Measurements from ENCODE around the gene BLZF1.
"Not testable (repeated sequence)": the region's sequence is repeated elsewhere in the genome, so short reads cannot be mapped to it uniquely, and the experiment has no call there.

BLZF1 gene
- 29.1 reads per million, percentile 55 among the genes with 10 or more reads in this experiment for total RNA-seq

- DNase-seq, result peak; percentile 98
Observed at GRCh38 chr1:169367686-169368405, at the start of gene BLZF1, which contains the start of gene NME7. BLZF1 (plus strand) TSS chr1:169368195; CDS start chr1:169369523, 1,328 bp downstream. NME7 (minus strand) TSS chr1:169367797; CDS start chr1:169367710, 87 bp downstream.

- DNase-seq, result no peak
Observed at GRCh38 chr1:169318536-169319244, 49.3 kb upstream of the BLZF1 start.

- no peak for DNase-seq
Observed at GRCh38 chr1:169321539-169321938, 46.5 kb upstream of the BLZF1 start.

GRCh38 chr1:169322138-169322537, 45.9 kb upstream of the BLZF1 start:
- no peak for DNase-seq

- DNase-seq, result no peak
Observed at GRCh38 chr1:169325117-169325516, 42.9 kb upstream of the BLZF1 start.

- DNase-seq, result no peak
Observed at GRCh38 chr1:169326261-169326955, 41.6 kb upstream of the BLZF1 start.

- DNase-seq, result no peak
Observed at GRCh38 chr1:169326956-169327268, 41.1 kb upstream of the BLZF1 start.

- no peak for DNase-seq
Observed at GRCh38 chr1:169327875-169328274, 40.1 kb upstream of the BLZF1 start.

GRCh38 chr1:169329383-169329782, 38.6 kb upstream of the BLZF1 start:
- no peak for DNase-seq

GRCh38 chr1:169330927-169331326, 37.1 kb upstream of the BLZF1 start:
- DNase-seq, result no peak

- DNase-seq, result not testable (repeated sequence)
Observed at GRCh38 chr1:169334727-169335126, 33.3 kb upstream of the BLZF1 start.

- not testable (repeated sequence) for DNase-seq
Observed at GRCh38 chr1:169336947-169337715, 30.9 kb upstream of the BLZF1 start.

- DNase-seq, result no peak
Observed at GRCh38 chr1:169338617-169339016, 29.4 kb upstream of the BLZF1 start.

GRCh38 chr1:169339773-169340172, 28.2 kb upstream of the BLZF1 start:
- DNase-seq, result no peak

GRCh38 chr1:169340882-169341281, 27.1 kb upstream of the BLZF1 start:
- no peak for DNase-seq

- DNase-seq, result not testable (repeated sequence)
Observed at GRCh38 chr1:169342096-169342495, 25.9 kb upstream of the BLZF1 start.

- no peak for DNase-seq
Observed at GRCh38 chr1:169345511-169345910, 22.5 kb upstream of the BLZF1 start.

GRCh38 chr1:169346036-169346589, 21.9 kb upstream of the BLZF1 start:
- DNase-seq, result no peak

- no peak for DNase-seq
Observed at GRCh38 chr1:169347688-169348382, 20.2 kb upstream of the BLZF1 start.

GRCh38 chr1:169348383-169349036, 19.5 kb upstream of the BLZF1 start:
- peak; percentile 33 for DNase-seq

GRCh38 chr1:169360415-169360814, 7.6 kb upstream of the BLZF1 start:
- DNase-seq, result no peak
